Measurements from ENCODE around the gene LGI4. TPM values are rescaled to one million over a fixed set of nuclear protein-coding genes. Genes with fewer than 3 reads are reported as not detected.

Gene LGI4
- total and polyA plus RNA-seq, 11 donors, result 2.2 to 15.1 (median 6.0) TPM

DNA sequence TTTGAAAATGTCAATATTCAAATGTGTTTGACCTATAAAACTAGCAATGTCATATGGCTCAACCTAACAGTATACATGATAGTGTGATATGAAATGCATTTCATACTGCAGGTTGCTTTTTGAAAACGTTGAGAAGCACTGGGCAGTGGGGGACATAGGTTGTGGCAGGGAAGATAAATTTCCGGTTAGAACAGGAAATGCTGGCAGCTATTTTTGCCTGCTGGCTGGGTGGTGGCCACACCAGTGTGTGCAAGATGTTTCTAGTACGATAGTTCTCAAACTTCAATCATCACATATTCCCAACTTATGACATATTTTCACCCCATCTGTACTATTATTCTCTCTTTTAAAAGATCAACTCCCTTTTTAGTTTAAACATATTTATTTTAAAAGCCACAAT lies 36.9 kb upstream of the LGI4 start:
- no peak for ATAC-seq
- peaks cover 0 to 33% (median 4%) of the 10 kb centered on the region in 9 donors for H3K36me3 ChIP-seq
- no peaks in the 10 kb centered on the region for H3K27me3 ChIP-seq
- intact Hi-C loops (cut with DNase I), result no loop called here
- H3K4me3 ChIP-seq, result no peak overlapping the region
- DNase-seq, result peak in 1 of 5 donors; percentile 5
- 23 to 51% (median 40%) methylated on average over 3 of the region's 3 CpGs for WGBS, 4 donors
- H3K9me3 ChIP-seq, result peaks cover 0 to 4% (median 0%) of the 10 kb centered on the region in 12 donors
- H3K4me1 ChIP-seq, result peaks cover 0 to 23% (median 0%) of the 10 kb centered on the region in 12 donors
- TF ChIP-seq POLR2A (IDR thresholded peaks at IDR 0.05), result no peak
- H3K27ac ChIP-seq, result peak overlapping the region in 1 of 12 donors; percentile 16

DNA sequence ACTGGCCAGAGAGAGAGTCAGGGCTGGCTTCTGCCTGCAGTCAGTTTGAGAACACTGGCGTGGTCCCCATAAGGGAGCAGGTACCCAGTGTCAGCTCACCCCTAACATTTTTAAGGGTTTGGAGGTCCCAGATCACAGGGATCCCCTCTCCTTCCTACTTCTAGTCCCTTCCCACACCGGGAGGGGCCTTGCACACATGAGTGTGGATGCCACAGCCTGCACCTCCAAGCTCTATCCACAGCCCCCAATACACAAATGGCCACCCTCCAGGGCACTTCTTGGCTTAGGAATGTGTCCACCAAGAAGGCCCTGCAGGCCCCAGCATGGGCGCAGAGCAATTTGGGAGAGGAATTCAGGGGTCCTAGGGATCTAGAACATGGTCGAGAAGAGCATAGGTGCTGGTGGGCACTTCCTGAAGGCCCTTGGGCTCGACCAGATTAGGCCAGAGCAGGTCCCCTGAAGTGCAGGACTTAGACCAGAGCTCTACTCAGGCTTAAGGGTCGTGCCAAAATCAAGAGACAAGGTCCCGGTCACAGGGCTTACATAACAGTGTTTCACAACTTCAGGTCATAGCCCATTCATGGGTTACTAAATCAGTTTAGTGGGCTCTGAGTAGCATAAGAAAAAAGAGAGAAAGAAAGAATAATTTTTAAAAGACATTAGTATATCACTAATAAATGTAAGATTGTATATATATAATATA lies 35.7 kb upstream of the LGI4 start:
- DNase-seq (peak in 1 of 5 donors; percentile 13), ATAC-seq (peak in 2 of 4 donors; percentile 38 to 48)
- TF ChIP-seq POLR2A (IDR thresholded peaks at IDR 0.05), result no peak
- H3K9me3 ChIP-seq, result peaks cover 0 to 16% (median 11%) of the 10 kb centered on the region in 12 donors
- H3K4me1 ChIP-seq, result peaks cover 0 to 26% (median 0%) of the 10 kb centered on the region in 12 donors
- intact Hi-C loops (cut with DNase I), result no loop called here
- no peak overlapping the region for H3K4me3 ChIP-seq
- no peaks in the 10 kb centered on the region for H3K27me3 ChIP-seq
- peaks cover 0 to 45% (median 16%) of the 10 kb centered on the region in 9 donors for H3K36me3 ChIP-seq
- H3K27ac ChIP-seq, result no peak overlapping the region
- 58 to 76% (median 68%) methylated on average over 4 to 7 of the region's 7 CpGs for WGBS, 4 donors

GRCh38 chr19:35169221-35169995 lies 34.5 kb upstream of the LGI4 start:
- no peak overlapping the region for H3K27ac ChIP-seq
- peak in 1 of 5 donors; percentile 10 for DNase-seq
- peaks cover 0 to 56% (median 23%) of the 10 kb centered on the region in 9 donors for H3K36me3 ChIP-seq
- H3K4me3 ChIP-seq, result no peak overlapping the region
- no peaks in the 10 kb centered on the region for H3K27me3 ChIP-seq
- intact Hi-C loops (cut with DNase I), result no loop called here
- TF ChIP-seq POLR2A (IDR thresholded peaks at IDR 0.05) (no peak), CTCF (IDR thresholded peaks at IDR 0.05) (no peak)
- peaks cover 0 to 26% (median 0%) of the 10 kb centered on the region in 12 donors for H3K4me1 ChIP-seq
- WGBS, 4 donors, result 76 to 85% (median 81%) methylated on average over 16 to 18 of the region's 18 CpGs
- H3K9me3 ChIP-seq, result peaks cover 0 to 25% (median 15%) of the 10 kb centered on the region in 12 donors
- no peak for ATAC-seq

DNA sequence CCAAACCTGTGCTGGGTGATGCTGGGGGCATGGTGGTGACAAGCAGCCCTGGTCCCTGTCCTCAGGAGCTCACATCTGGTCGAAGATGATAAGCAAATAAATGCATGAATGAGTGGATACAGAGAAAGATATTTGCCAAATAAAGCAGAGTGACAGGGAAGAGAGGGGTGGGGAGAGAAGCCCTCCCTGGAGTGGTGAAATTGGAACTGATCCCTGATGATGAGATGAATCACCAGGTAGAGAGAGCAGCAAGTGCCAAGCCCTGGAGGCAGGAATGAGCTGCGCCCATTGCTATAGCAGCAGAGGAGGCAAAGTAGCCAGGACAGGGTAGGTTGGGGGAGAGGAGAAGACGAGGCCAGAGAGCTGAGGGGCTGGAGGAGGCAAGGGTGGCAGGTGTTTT lies 33.3 kb upstream of the LGI4 start:
- DNase-seq, result peak in 1 of 5 donors; percentile 4

More for the DNA sequence above, 33.3 kb upstream of the LGI4 start:
- Histone ChIP-seq H3K27ac (no peak overlapping the region), H3K27me3 (no peaks in the 10 kb centered on the region), H3K4me1 (peaks cover 0 to 26% (median 0%) of the 10 kb centered on the region in 12 donors), H3K9me3 (peaks cover 0 to 37% (median 17%) of the 10 kb centered on the region in 12 donors), H3K36me3 (peaks cover 0 to 68% (median 32%) of the 10 kb centered on the region in 9 donors), H3K4me3 (no peak overlapping the region)
- no peak for ATAC-seq
- TF ChIP-seq POLR2A (IDR thresholded peaks at IDR 0.05), result no peak
- no peak for TF ChIP-seq CTCF (IDR thresholded peaks at IDR 0.05)
- intact Hi-C loops (cut with DNase I), result no loop called here
- WGBS, 4 donors, result 81 to 83% (median 82%) methylated on average over 3 of the region's 3 CpGs
